Trophoblast cell (in vitro differentiated cells and primary cell): ENCODE measurements around the gene TRERF1.

ENCODE experiments used
- DNase-seq, 2 donors: peaks; one replicate each; pipeline ENCODE4 v3.0.0-alpha.2; 2016
- H2AFZ ChIP-seq: 2 replicates; pipeline ENCODE4 v1.6.1; 2013; ENCODE audit warnings: low read length, moderate library complexity, mild to moderate bottlenecking; ENCODE audit not compliant: insufficient read depth, poor library complexity
- H2AK5ac ChIP-seq: 2 replicates; pipeline ENCODE4 v1.6.1; 2013; ENCODE audit warnings: mild to moderate bottlenecking, low read length
- H2BK120ac ChIP-seq: 2 replicates; pipeline ENCODE4 v1.6.1; 2013; ENCODE audit warnings: low read length, mild to moderate bottlenecking, moderate library complexity; ENCODE audit not compliant: insufficient read depth, poor library complexity
- H2BK12ac ChIP-seq: 2 replicates; pipeline ENCODE4 v1.6.1; 2013; ENCODE audit warnings: mild to moderate bottlenecking, low read length, moderate library complexity
- H2BK5ac ChIP-seq: 2 replicates; pipeline ENCODE4 v1.6.1; 2013; ENCODE audit warnings: low read length, low read depth, moderate library complexity, mild to moderate bottlenecking; ENCODE audit not compliant: poor library complexity
- H3K14ac ChIP-seq: 2 replicates; pipeline ENCODE4 v1.6.1; 2013; ENCODE audit warnings: mild to moderate bottlenecking, low read length
- H3K18ac ChIP-seq: 2 replicates; pipeline ENCODE4 v1.6.1; 2013; ENCODE audit warnings: mild to moderate bottlenecking, low read length
- H3K23ac ChIP-seq: 2 replicates; pipeline ENCODE4 v1.6.1; 2013; ENCODE audit warnings: low read length
- H3K27ac ChIP-seq: 2 replicates; pipeline ENCODE4 v1.5.1; 2013; ENCODE audit warnings: low read depth, mild to moderate bottlenecking, inconsistent platforms, low read length, moderate library complexity
- H3K27me3 ChIP-seq: 2 replicates; pipeline ENCODE4 v1.6.1; 2013; ENCODE audit warnings: inconsistent platforms, mild to moderate bottlenecking, low read length, moderate library complexity; ENCODE audit not compliant: insufficient read depth
- H3K36me3 ChIP-seq, 2 experiments: 1 replicate in 1 of 2; 2 replicates in 1 of 2; pipeline ENCODE4 v1.6.1; 2013; ENCODE audit warnings: low read length in 2 of 2, mild to moderate bottlenecking in 2 of 2, moderate library complexity in 1 of 2; ENCODE audit not compliant: insufficient read depth in 2 of 2, control insufficient read depth in 1 of 2
- H3K4ac ChIP-seq: 2 replicates; pipeline ENCODE4 v1.6.1; 2013; ENCODE audit warnings: low read depth, mild to moderate bottlenecking, low read length, moderate library complexity
- H3K4me1 ChIP-seq, 2 experiments: 1 replicate in 1 of 2; 2 replicates in 1 of 2; pipeline ENCODE4 v1.6.1; 2013; ENCODE audit warnings: low read length in 2 of 2, mild to moderate bottlenecking in 2 of 2, moderate library complexity in 1 of 2; ENCODE audit not compliant: insufficient read depth in 2 of 2, control insufficient read depth in 1 of 2
- H3K4me2 ChIP-seq: 2 replicates; pipeline ENCODE4 v1.6.1; 2013; ENCODE audit warnings: inconsistent platforms, mild to moderate bottlenecking, low read length, moderate library complexity
- H3K4me3 ChIP-seq: 2 replicates; pipeline ENCODE4 v1.5.1; 2013; ENCODE audit warnings: mild to moderate bottlenecking, low read depth, low read length, inconsistent platforms
- H3K79me1 ChIP-seq: one replicate; pipeline ENCODE4 v1.6.1; 2013; ENCODE audit warnings: low read length
- H3K79me2 ChIP-seq: 2 replicates; pipeline ENCODE4 v1.6.1; 2013; ENCODE audit warnings: low read length, mild to moderate bottlenecking; ENCODE audit not compliant: control insufficient read depth, insufficient read depth, poor library complexity
- H3K9ac ChIP-seq: 2 replicates; pipeline ENCODE4 v1.6.1; 2013; ENCODE audit warnings: mild to moderate bottlenecking, low read length
- H3K9me3 ChIP-seq: 2 replicates; pipeline ENCODE4 v1.6.1; 2013; ENCODE audit warnings: low read depth, mild to moderate bottlenecking, control low read depth, inconsistent platforms, low read length; ENCODE audit not compliant: insufficient read depth
- H4K12ac ChIP-seq: 2 replicates; pipeline ENCODE4 v1.6.1; 2013; ENCODE audit warnings: low read depth, mild to moderate bottlenecking, low read length, moderate library complexity
- H4K8ac ChIP-seq: 2 replicates; pipeline ENCODE4 v1.6.1; 2013; ENCODE audit warnings: low read depth, mild to moderate bottlenecking, low read length, moderate library complexity
- H4K91ac ChIP-seq: one replicate; pipeline ENCODE4 v1.6.1; 2013; ENCODE audit warnings: low read depth, mild to moderate bottlenecking, low read length, moderate library complexity
- WGBS: extraction: QIAGEN DNeasy Blood & Tissue Kit; methylation state at CpG from one replicate; pipeline ENCODE4 v1.1.7; 2013; ENCODE audit warnings: missing lambda C conversion rate; ENCODE audit not compliant: insufficient read length, insufficient coverage; ENCODE audit errors: extremely low coverage; 5-methylcytosine and 5-hydroxymethylcytosine counted together

TRERF1 gene

DNA sequence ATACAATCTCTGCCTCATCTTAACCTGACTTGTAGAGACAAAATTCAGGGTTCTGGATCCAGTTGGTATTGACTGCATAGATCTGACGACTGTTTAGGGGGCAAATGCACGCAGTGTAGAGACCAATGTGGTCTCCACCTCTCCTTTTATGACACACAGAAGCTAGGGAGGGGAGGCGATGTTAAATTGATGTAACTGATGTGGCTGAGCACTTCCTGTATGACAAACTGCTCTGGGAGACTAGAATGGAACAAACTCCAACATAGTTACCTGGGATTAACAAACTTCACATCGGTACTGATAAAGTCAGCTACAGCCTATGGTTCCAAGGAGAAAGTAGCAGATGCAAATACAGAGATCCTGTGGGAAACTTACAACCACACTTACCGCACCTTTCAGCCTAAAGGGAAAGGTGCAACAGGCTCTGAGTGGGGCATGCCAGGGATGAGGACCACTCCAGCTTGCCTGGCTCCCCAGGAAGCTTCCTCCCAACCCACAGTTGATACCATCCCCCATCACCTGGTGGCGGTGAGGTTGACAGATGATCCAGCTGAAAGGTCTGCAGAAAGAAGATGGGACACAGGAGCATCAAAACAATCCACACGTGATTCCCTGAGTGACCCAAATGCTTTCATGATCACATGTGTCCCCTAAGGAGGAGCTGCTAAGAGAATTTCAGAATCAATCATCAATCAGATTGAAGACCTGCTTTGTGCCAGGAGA is 173.4 kb downstream of the TRERF1 start:
- Histone ChIP-seq H2AFZ (no peak overlapping the region), H2AK5ac (no peak overlapping the region), H3K9me3 (peaks cover 2% of the 10 kb centered on the region), H3K14ac (no peak overlapping the region), H2BK12ac (no peak overlapping the region), H3K9ac (no peak overlapping the region), H3K79me2 (peaks cover 4% of the 10 kb centered on the region), H3K4ac (no peak overlapping the region), H3K4me2 (no peak overlapping the region), H3K79me1 (peaks cover 6% of the 10 kb centered on the region), H3K4me1 (peaks cover 13 to 21% of the 10 kb centered on the region in 2 experiments), H3K27ac (no peak overlapping the region), H3K18ac (no peak overlapping the region), H3K27me3 (no peaks in the 10 kb centered on the region), H3K4me3 (no peak overlapping the region), H4K91ac (no peak overlapping the region), H2BK120ac (no peak overlapping the region), H2BK5ac (no peak overlapping the region), H3K23ac (no peak overlapping the region), H3K36me3 (no peaks in the 10 kb centered on the region), H4K12ac (no peak overlapping the region), H4K8ac (no peak overlapping the region)
- no CpG with 5 or more reads among the region's 7 CpGs for WGBS
- DNase-seq: no peak

DNA sequence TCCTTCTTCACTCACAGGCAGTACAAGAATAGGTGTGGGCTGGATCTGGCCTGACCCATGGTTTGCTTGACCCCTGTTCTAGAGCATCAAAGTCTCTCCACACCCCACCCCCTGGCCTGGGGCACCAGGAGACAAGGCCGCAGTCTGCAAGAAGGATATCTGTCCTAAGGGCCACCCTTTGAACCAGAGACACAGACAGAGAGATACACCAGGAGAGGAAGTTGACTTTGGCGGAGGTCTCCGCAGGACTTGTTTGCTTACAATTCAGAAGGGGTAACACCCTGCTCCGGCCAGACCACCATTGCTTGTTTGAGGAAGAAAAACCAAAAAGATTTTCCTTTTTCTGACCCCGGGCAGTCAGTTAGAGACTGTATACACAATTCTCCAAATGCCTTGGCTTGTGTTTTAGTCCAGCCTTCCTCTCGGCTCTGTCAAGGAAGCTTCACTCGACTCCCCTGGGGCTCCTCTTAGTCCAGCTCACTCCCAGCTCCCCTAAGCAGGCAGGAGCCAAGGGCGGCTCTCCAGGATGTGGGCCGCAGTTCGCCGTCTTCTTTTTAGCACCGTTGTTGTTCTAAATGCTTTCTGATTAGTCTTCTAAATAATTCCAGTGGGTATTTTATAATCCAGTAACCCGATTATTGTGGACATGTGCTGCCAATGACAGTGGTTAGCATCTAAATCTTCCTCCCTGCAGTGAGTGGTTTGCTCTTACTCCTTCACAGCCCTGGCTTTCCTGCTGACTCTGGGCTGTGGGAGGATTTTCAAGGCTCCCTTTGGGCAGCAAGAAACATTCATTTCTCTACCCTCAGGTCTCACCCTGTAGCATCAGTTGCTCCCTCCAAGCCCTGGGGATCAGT is 175.5 kb downstream of the TRERF1 start:
- Histone ChIP-seq H3K9me3 (peaks cover 2% of the 10 kb centered on the region), H2AFZ (no peak overlapping the region), H2BK5ac (no peak overlapping the region), H4K91ac (no peak overlapping the region), H3K36me3 (no peaks in the 10 kb centered on the region), H3K27ac (no peak overlapping the region), H3K4me3 (no peak overlapping the region), H3K23ac (no peak overlapping the region), H3K9ac (no peak overlapping the region), H3K79me1 (peaks cover 6% of the 10 kb centered on the region), H3K4ac (no peak overlapping the region), H3K79me2 (peaks cover 4% of the 10 kb centered on the region), H3K14ac (no peak overlapping the region), H3K4me1 (peaks cover 13 to 21% of the 10 kb centered on the region in 2 experiments), H3K27me3 (no peaks in the 10 kb centered on the region), H4K12ac (no peak overlapping the region), H2BK12ac (no peak overlapping the region), H2BK120ac (no peak overlapping the region), H3K18ac (no peak overlapping the region), H4K8ac (no peak overlapping the region), H2AK5ac (no peak overlapping the region), H3K4me2 (no peak overlapping the region)
- no CpG with 5 or more reads among the region's 13 CpGs for WGBS
- DNase-seq: no peak

DNA sequence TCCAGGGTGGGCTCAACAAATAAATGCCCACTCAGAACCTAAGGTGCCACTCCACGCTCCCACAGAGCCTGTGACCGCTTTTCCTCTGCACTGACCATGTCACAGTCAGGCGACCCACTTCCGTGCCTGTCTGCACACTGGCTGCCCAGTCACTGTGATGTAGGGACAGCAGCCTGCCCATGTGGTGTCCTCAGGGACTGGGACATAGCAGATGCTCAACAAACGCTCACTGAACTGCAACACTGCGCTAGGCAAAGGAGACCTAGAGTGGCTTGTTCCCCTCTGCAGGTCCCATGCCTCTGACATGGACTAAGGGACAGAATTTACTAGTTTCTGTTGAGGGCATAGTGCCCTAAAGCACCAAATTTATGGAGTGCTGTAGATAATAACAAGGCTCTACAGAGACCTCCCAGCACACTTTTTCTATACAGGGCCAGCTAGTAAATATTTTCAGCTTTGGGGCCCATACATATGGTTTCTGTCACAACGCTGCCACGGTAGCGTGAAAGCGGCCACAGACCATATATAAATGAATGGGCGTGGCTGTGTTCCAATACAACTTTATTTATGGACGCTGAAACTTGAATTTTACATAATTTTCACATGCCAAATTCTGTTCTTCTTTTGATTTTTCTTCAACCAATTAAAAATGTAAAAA is 176.2 kb downstream of the TRERF1 start:
- no peak overlapping the region for H2BK12ac ChIP-seq
- peaks cover 1% of the 10 kb centered on the region for H3K9me3 ChIP-seq
- peaks cover 4% of the 10 kb centered on the region for H3K79me2 ChIP-seq
- no peak overlapping the region for H3K9ac ChIP-seq
- H3K4me3 ChIP-seq: no peak overlapping the region
- no peak overlapping the region for H4K8ac ChIP-seq
- H3K27me3 ChIP-seq: no peaks in the 10 kb centered on the region
- no peak overlapping the region for H3K18ac ChIP-seq
- no peak overlapping the region for H3K14ac ChIP-seq
- no peak overlapping the region for H2AK5ac ChIP-seq
- H2BK120ac ChIP-seq: no peak overlapping the region
- no peak overlapping the region for H3K27ac ChIP-seq
- H3K79me1 ChIP-seq: peaks cover 2% of the 10 kb centered on the region
- H3K4me1 ChIP-seq: peaks cover 7 to 14% of the 10 kb centered on the region in 2 experiments
- H3K36me3 ChIP-seq: no peaks in the 10 kb centered on the region
- DNase-seq: no peak
- no peak overlapping the region for H4K91ac ChIP-seq
- no peak overlapping the region for H3K4ac ChIP-seq
- no CpG with 5 or more reads among the region's 12 CpGs for WGBS
- H4K12ac ChIP-seq: no peak overlapping the region
- no peak overlapping the region for H3K4me2 ChIP-seq
- no peak overlapping the region for H3K23ac ChIP-seq
- no peak overlapping the region for H2BK5ac ChIP-seq
- H2AFZ ChIP-seq: no peak overlapping the region

DNA sequence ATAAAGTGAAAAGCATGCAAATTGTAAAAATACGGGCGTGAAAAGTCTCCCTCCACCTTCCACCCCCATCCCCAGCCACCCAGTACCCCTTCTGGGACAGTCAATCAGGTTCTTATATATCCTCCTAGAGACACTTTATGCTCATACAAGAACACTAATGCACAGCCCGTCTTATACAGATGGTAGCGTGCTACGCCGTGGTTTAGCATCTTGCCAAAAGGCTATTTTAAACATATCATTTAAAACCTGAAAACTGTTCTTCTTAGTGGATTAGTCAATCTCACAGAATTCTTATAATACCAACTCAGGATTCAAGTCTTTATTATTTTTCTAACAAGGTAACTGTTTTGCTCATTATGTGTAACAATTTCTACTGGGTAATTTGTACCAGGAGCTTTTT is 176.8 kb downstream of the TRERF1 start:
- Histone ChIP-seq H3K4me2 (no peak overlapping the region), H3K27me3 (no peaks in the 10 kb centered on the region), H3K4me3 (no peak overlapping the region), H4K12ac (no peak overlapping the region), H3K27ac (no peak overlapping the region), H3K23ac (no peak overlapping the region), H3K4me1 (peaks cover 3 to 10% of the 10 kb centered on the region in 2 experiments), H2AK5ac (no peak overlapping the region), H3K9me3 (no peaks in the 10 kb centered on the region), H3K14ac (no peak overlapping the region), H3K79me2 (no peaks in the 10 kb centered on the region), H3K36me3 (no peaks in the 10 kb centered on the region), H3K9ac (no peak overlapping the region), H2AFZ (no peak overlapping the region), H3K4ac (no peak overlapping the region), H3K79me1 (no peaks in the 10 kb centered on the region), H4K8ac (no peak overlapping the region), H2BK12ac (no peak overlapping the region), H4K91ac (no peak overlapping the region), H2BK5ac (no peak overlapping the region), H2BK120ac (no peak overlapping the region), H3K18ac (no peak overlapping the region)
- DNase-seq: no peak
- no CpG with 5 or more reads among the region's 6 CpGs for WGBS
